B cell (primary cell): ENCODE data around the gene EPB41L2. TPM values are rescaled to one million over a fixed set of nuclear protein-coding genes. Genes with fewer than 3 reads are reported as not detected.

Source experiments
- ATAC-seq: fragments of 200-7000 bp; cut with Tn5 transposase; one replicate; pipeline ENCODE4 v1.10.0; 2021; ENCODE audit warnings: low read depth, mild to moderate bottlenecking, moderate number of reproducible peaks, moderate library complexity
- CTCF ChIA-PET: fragments of 350-600 bp; sonication (Branson Sonifier 250); formaldehyde crosslinking; loops from one replicate; lab custom pipeline; 2021; ENCODE audit warnings: antibody characterized with exemption, inconsistent platforms; lab: Charles Lee
- POLR2A ChIA-PET: fragments of 350-600 bp; sonication (Branson Sonifier 250); formaldehyde crosslinking; loops from one replicate; lab custom pipeline; 2021; ENCODE audit warnings: antibody characterized with exemption; lab: Charles Lee
- DNase-seq: peaks from one replicate; pipeline ENCODE4 v3.0.0; 2013
- H2AFZ ChIP-seq: 2 replicates; pipeline ENCODE4 v1.6.1; 2012; ENCODE audit warnings: mild to moderate bottlenecking, low read depth, low read length; ENCODE audit not compliant: insufficient read depth, poor library complexity, severe bottlenecking
- H3K27ac ChIP-seq, 2 donors: 1 replicate in 1 of 2; 2 replicates in 1 of 2; pipeline ENCODE4 v1.5.1; 2012 to 2013; ENCODE audit warnings: low read length in 2 of 2, mild to moderate bottlenecking in 2 of 2, moderate library complexity in 1 of 2
- H3K27me3 ChIP-seq, 4 experiments: fragments of 200-600 bp in 1 of 4; sonication (generic) in 1 of 4; replicated peaks in 1 of 4; 1 replicate in 2 of 4; 2 replicates in 2 of 4; pipeline versions ENCODE4 v1.6.1 to v1.7.0; 2013 to 2016; ENCODE audit warnings: low read length in 3 of 4, mild to moderate bottlenecking in 2 of 4, mixed read lengths in 1 of 4, moderate library complexity in 1 of 4; ENCODE audit not compliant: insufficient read depth in 4 of 4, control insufficient read depth in 3 of 4; ENCODE audit errors: control extremely low read depth in 1 of 4
- H3K36me3 ChIP-seq, 2 experiments: replicated peaks in 1 of 2; 1 replicate in 1 of 2; 2 replicates in 1 of 2; pipeline versions ENCODE4 v1.6.1 to v1.7.1; 2013; ENCODE audit warnings: low read length in 1 of 2; ENCODE audit not compliant: insufficient read depth in 2 of 2, control insufficient read depth in 1 of 2; ENCODE audit errors: control extremely low read depth in 1 of 2, extremely low read depth in 1 of 2
- H3K4me1 ChIP-seq, 2 donors: fragments of 200-600 bp in 1 of 2; sonication (generic) in 1 of 2; 1 replicate in 1 of 2; 2 replicates in 1 of 2; pipeline versions ENCODE4 v1.5.1 to v1.6.1; 2013 to 2017; ENCODE audit warnings: low read length in 2 of 2; ENCODE audit not compliant: control insufficient read depth in 2 of 2, insufficient read depth in 2 of 2
- H3K4me2 ChIP-seq: replicated peaks from 2 replicates; pipeline ENCODE3; 2012; ENCODE audit warnings: mild to moderate bottlenecking, low read depth, low read length; ENCODE audit not compliant: poor library complexity, severe bottlenecking
- H3K4me3 ChIP-seq, 5 experiments: fragments of 200-600 bp in 1 of 5; sonication (generic) in 1 of 5; 1 replicate in 3 of 5; 2 replicates in 2 of 5; pipeline versions ENCODE4 v1.5.1 to v1.7.0; 2011 to 2016; ENCODE audit warnings: low read length in 4 of 5, mild to moderate bottlenecking in 4 of 5, low read depth in 2 of 5, control low read depth in 1 of 5, moderate library complexity in 1 of 5; ENCODE audit not compliant: insufficient read depth in 1 of 5; ENCODE audit errors: control extremely low read depth in 1 of 5, extremely low read depth in 1 of 5
- H3K79me2 ChIP-seq: fragments of 200-600 bp; sonication (generic); one replicate; pipeline ENCODE4 v1.6.0; 2016; ENCODE audit warnings: low read length; ENCODE audit not compliant: control insufficient read depth, insufficient read depth
- H3K9ac ChIP-seq: fragments of 200-600 bp; sonication (generic); 2 replicates; pipeline ENCODE4 v1.6.1; 2017; ENCODE audit warnings: mild to moderate bottlenecking, low read length, moderate library complexity
- H3K9me3 ChIP-seq, 3 donors: one replicate each; pipeline versions ENCODE4 v1.6.1 to v1.7.1; 2013; ENCODE audit warnings: low read length in 2 of 3; ENCODE audit not compliant: control insufficient read depth in 2 of 3, insufficient read depth in 1 of 3; ENCODE audit errors: control extremely low read depth in 1 of 3
- H4K20me1 ChIP-seq: 2 replicates; pipeline ENCODE4 v1.6.0; 2012; ENCODE audit warnings: mild to moderate bottlenecking, low read length; ENCODE audit not compliant: insufficient read depth, control insufficient read depth, poor library complexity, severe bottlenecking
- H3K27ac Mint-ChIP-seq: one replicate; pipeline ENCODE4 v1.8.0; 2021; ENCODE audit warnings: mixed read lengths
- H3K27me3 Mint-ChIP-seq: one replicate; pipeline ENCODE4 v1.8.0; 2021; ENCODE audit warnings: mixed read lengths
- H3K4me1 Mint-ChIP-seq: one replicate; pipeline ENCODE4 v1.8.0; 2021; ENCODE audit warnings: mixed read lengths
- H3K4me3 Mint-ChIP-seq: one replicate; pipeline ENCODE4 v1.8.0; 2021; ENCODE audit warnings: mixed read lengths
- H3K9me3 Mint-ChIP-seq: one replicate; pipeline ENCODE4 v1.8.0; 2022; ENCODE audit warnings: mixed read lengths; ENCODE audit not compliant: insufficient read depth
- EZH2 ChIP-seq: IDR thresholded peaks from 2 replicates; pipeline ENCODE4 v1.6.1; 2012; ENCODE audit warnings: borderline replicate concordance, low read depth, mild to moderate bottlenecking, moderate library complexity, low read length; ENCODE audit not compliant: insufficient read depth, poor library complexity, severe bottlenecking
- WGBS: methylation state at CpG from one replicate; pipeline ENCODE4 v1.1.5; 2013; ENCODE audit warnings: missing lambda C conversion rate; ENCODE audit not compliant: insufficient coverage; 5-methylcytosine and 5-hydroxymethylcytosine counted together
- intact Hi-C: fragments of 100-400 bp; cut with micrococcal nuclease; formaldehyde crosslinking; loops from one replicate; pipeline ENCODE4 v1.10.0; 2022
- polyA plus RNA-seq: library from polyadenylated mRNA; depleted of rRNA; stranded (reverse); fragments of >200 nt; gene quantifications from 2 replicates; pipeline ENCODE4 v1.2.3, GENCODE V29; 2012
- total RNA-seq, 2 donors: library from RNA; stranded (reverse); fragments of 120-200 nt in 1 of 2; gene quantifications; 1 replicate in 1 of 2; 2 replicates in 1 of 2; pipeline versions ENCODE4 v1.2.3 to v1.2.4, GENCODE V29; 2013 to 2022
- TF ChIP-seq, protein P1 (sequence below): fragments of 200-600 bp; IDR thresholded peaks from one replicate; pipeline ENCODE4 v1.8.0; 2022; ENCODE audit warnings: antibody characterized with exemption, mild to moderate bottlenecking

The EPB41L2 gene
- total and polyA plus RNA-seq, 2 donors (not counting 1 experiment from before 2014, with no cell fraction given): 17.8 to 61.0 TPM

DNA sequence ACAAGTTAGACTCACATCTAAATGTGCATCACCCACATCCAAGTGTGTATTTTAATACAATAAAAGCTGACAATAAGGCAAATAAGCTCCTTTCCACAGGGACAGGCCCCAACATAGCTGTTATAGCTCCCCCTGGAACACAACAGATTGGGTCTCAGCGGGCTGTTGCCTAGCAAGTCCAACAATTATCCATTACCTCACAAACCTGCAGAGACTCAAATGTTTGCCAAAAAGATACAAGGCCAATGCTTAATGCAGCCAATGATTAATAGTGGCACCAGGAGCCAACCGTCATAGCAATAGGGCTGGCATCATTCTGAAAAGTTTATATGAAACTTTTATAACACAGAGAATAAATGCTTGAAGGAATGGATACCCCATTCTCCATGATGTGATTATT, 35.7 kb downstream of the EPB41L2 start:
- intact Hi-C loops: no loop called here
- ATAC-seq (no peak), DNase-seq (no peak)
- peaks cover 0 to 6% of the 10 kb centered on the region in 2 donors for H3K4me1 ChIP-seq
- POLR2A ChIA-PET: no interaction called here
- H3K9ac ChIP-seq: no peak overlapping the region
- Mint-ChIP-seq H3K4me1 (peaks cover 35% of the 10 kb centered on the region), H3K27me3 (no peaks in the 10 kb centered on the region), H3K27ac (no peak overlapping the region), H3K4me3 (no peak overlapping the region), H3K9me3 (no peaks in the 10 kb centered on the region)
- no peaks in the 10 kb centered on the region for H3K27me3 ChIP-seq
- H3K9me3 ChIP-seq: no peaks in the 10 kb centered on the region
- no peak for TF ChIP-seq EZH2
- TF ChIP-seq, protein P1, sequence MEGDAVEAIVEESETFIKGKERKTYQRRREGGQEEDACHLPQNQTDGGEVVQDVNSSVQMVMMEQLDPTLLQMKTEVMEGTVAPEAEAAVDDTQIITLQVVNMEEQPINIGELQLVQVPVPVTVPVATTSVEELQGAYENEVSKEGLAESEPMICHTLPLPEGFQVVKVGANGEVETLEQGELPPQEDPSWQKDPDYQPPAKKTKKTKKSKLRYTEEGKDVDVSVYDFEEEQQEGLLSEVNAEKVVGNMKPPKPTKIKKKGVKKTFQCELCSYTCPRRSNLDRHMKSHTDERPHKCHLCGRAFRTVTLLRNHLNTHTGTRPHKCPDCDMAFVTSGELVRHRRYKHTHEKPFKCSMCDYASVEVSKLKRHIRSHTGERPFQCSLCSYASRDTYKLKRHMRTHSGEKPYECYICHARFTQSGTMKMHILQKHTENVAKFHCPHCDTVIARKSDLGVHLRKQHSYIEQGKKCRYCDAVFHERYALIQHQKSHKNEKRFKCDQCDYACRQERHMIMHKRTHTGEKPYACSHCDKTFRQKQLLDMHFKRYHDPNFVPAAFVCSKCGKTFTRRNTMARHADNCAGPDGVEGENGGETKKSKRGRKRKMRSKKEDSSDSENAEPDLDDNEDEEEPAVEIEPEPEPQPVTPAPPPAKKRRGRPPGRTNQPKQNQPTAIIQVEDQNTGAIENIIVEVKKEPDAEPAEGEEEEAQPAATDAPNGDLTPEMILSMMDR: no peak
- H3K4me3 ChIP-seq: no peak overlapping the region
- H3K27ac ChIP-seq: no peak overlapping the region
- H3K4me2 ChIP-seq: no peak overlapping the region
- CTCF ChIA-PET: no interaction called here
- 100% methylated on average over 1 of the region's 2 CpGs for WGBS
- peaks cover 15% of the 10 kb centered on the region for H4K20me1 ChIP-seq
- peaks cover 50% of the 10 kb centered on the region for H3K79me2 ChIP-seq
- H2AFZ ChIP-seq: no peak overlapping the region
- H3K36me3 ChIP-seq: no peaks in the 10 kb centered on the region

DNA sequence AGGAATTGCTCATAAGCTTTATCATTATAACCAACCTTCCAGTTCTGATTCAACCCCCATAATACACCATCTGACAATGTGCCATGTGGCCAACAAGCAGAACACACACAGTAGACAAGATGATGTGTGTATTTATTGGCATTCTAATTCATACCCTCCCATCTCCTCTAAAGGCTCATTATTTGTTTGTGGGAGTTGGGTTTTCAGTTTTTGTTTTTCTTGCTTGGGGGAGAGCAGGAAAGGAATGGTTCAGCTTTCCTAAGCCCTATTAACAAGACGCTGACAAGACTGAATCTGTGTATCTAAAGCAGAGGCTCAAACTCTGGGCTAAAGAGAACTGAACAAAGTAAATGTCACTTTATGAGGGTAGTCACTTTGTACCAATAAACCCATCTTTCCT, 36.8 kb downstream of the EPB41L2 start:
- Histone ChIP-seq H3K9ac (no peak overlapping the region), H2AFZ (no peak overlapping the region), H3K4me2 (no peak overlapping the region), H3K9me3 (no peaks in the 10 kb centered on the region), H3K4me1 (peaks cover 0 to 6% of the 10 kb centered on the region in 2 donors), H3K4me3 (no peak overlapping the region), H3K27me3 (no peaks in the 10 kb centered on the region), H3K79me2 (peaks cover 56% of the 10 kb centered on the region), H4K20me1 (peaks cover 11% of the 10 kb centered on the region), H3K36me3 (no peaks in the 10 kb centered on the region), H3K27ac (no peak overlapping the region)
- POLR2A ChIA-PET: no interaction called here
- CTCF ChIA-PET: interaction anchor here (1.5 kb wide), 1 partner anchor 91 kb away, joined by 6 read pairs; no protein-coding TSS in a partner anchor
- intact Hi-C loops: no loop called here
- no peaks in the 10 kb centered on the region for H3K9me3 Mint-ChIP-seq
- DNase-seq: no peak
- peaks cover 35% of the 10 kb centered on the region for H3K4me1 Mint-ChIP-seq
- no peak overlapping the region for H3K4me3 Mint-ChIP-seq
- H3K27ac Mint-ChIP-seq: no peak overlapping the region
- ATAC-seq: no peak
- TF ChIP-seq, protein P1: no peak
- TF ChIP-seq EZH2: no peak
- H3K27me3 Mint-ChIP-seq: no peaks in the 10 kb centered on the region
- no CpG with 5 or more reads among the region's 1 CpG for WGBS
